NOMO-1 treated with dmso at 0.1 percent for 144 hours (cell line): ENCODE data around the gene PCMTD2.

ENCODE experiments used
- DNase-seq: peaks from one replicate; lab custom pipeline; 2025; ENCODE audit not compliant: unreplicated experiment; lab: John Stamatoyannopoulos, UW

Gene PCMTD2

GRCh38 chr20:64254571-64255360 is 782 bp upstream of the PCMTD2 start:
- no peak for DNase-seq

- DNase-seq: peak; percentile 9
These were observed 861 bp downstream of the PCMTD2 start for GRCh38 chr20:64256282-64256935.

GRCh38 chr20:64257107-64257757 is 1.7 kb downstream of the PCMTD2 start:
- no peak for DNase-seq

- no peak for DNase-seq
These were observed 2.7 kb downstream of the PCMTD2 start for GRCh38 chr20:64258071-64258823.

- DNase-seq: no peak
These were observed 4.7 kb downstream of the PCMTD2 start for GRCh38 chr20:64260239-64260638.

GRCh38 chr20:64261138-64261537 is 5.6 kb downstream of the PCMTD2 start:
- no peak for DNase-seq

- no peak for DNase-seq
These were observed 8.5 kb downstream of the PCMTD2 start for GRCh38 chr20:64264091-64264490.

- no peak for DNase-seq
These were observed 9.7 kb downstream of the PCMTD2 start for GRCh38 chr20:64265201-64265600.

GRCh38 chr20:64266988-64267387 is 11.4 kb downstream of the PCMTD2 start:
- no peak for DNase-seq

GRCh38 chr20:64268174-64268573 is 12.6 kb downstream of the PCMTD2 start:
- no peak for DNase-seq

- DNase-seq: no peak
These were observed 14.3 kb downstream of the PCMTD2 start for GRCh38 chr20:64269604-64270411.

- DNase-seq: no peak
These were observed 16.1 kb downstream of the PCMTD2 start for GRCh38 chr20:64271636-64272035.

GRCh38 chr20:64273109-64273508 is 17.6 kb downstream of the PCMTD2 start:
- DNase-seq: no peak

GRCh38 chr20:64276817-64277216 is 21.3 kb downstream of the PCMTD2 start:
- no peak for DNase-seq

- DNase-seq: no peak
These were observed 22.2 kb downstream of the PCMTD2 start for GRCh38 chr20:64277571-64278316.

GRCh38 chr20:64278317-64278681 is 22.8 kb downstream of the PCMTD2 start:
- no peak for DNase-seq

GRCh38 chr20:64279826-64280459 is 24.4 kb downstream of the PCMTD2 start:
- no peak for DNase-seq

- DNase-seq: no peak
These were observed 24.9 kb downstream of the PCMTD2 start for GRCh38 chr20:64280460-64280843.

GRCh38 chr20:64283646-64284045 is 28.1 kb downstream of the PCMTD2 start:
- no peak for DNase-seq
